ENCODE results near the gene MTMR2.

DNA sequence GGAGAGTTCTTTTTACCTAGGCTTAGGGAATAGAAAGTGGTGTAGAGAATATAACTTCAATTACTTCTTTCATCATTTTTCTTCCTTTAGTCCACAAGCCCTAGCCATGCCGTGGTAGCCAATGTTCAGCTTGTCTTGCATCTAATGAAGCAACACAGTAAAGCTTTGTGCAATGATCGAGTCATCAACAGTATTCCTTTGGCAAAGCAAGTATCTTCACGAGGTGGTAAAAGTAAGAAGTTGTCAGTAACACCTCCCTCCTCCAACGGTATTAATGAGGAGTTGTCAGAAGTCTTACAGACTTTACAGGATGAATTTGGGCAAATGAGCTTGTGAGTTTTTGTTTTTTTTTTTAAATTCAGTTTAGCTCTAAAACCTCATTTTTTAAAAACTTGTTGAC, 96.2 kb downstream of the MTMR2 start:
- TF ChIP-seq TARDBP (IDR thresholded peaks at IDR 0.05) (no peak), FOXM1 (IDR thresholded peaks at IDR 0.05; ENCODE audit: borderline replicate concordance) (no peak), LEF1 (IDR thresholded peaks at IDR 0.05; ENCODE audit: borderline replicate concordance) (no peak), BHLHE40 (IDR thresholded peaks at IDR 0.05; ENCODE audit: borderline replicate concordance) (no peak)
